Nephron (organoid): ENCODE measurements around the gene PDIA6.
A peak's percentile ranks its signal among the peaks of the same experiment; 100 is the strongest.

ENCODE experiments used
- H3K27ac Mint-ChIP-seq, 3 experiments: 2 replicates each; pipeline ENCODE4 v1.8.0; 2020; ENCODE audit warnings: mixed read lengths in 3 of 3, mild to moderate bottlenecking in 2 of 3, moderate library complexity in 1 of 3
- H3K27me3 Mint-ChIP-seq: 2 replicates; pipeline ENCODE4 v1.8.0; 2021; ENCODE audit warnings: low read depth, mild to moderate bottlenecking, moderate library complexity, mixed read lengths
- H3K36me3 Mint-ChIP-seq: 2 replicates; pipeline ENCODE4 v1.8.0; 2020; ENCODE audit warnings: low read depth, mixed read lengths
- H3K4me1 Mint-ChIP-seq: 2 replicates; pipeline ENCODE4 v1.8.0; 2020; ENCODE audit warnings: mixed read lengths
- H3K4me3 Mint-ChIP-seq, 3 experiments: 2 replicates each; pipeline ENCODE4 v1.8.0; 2020; ENCODE audit warnings: mild to moderate bottlenecking in 3 of 3, mixed read lengths in 3 of 3, moderate library complexity in 2 of 3
- H3K9me3 Mint-ChIP-seq: 2 replicates; pipeline ENCODE4 v1.8.0; 2020; ENCODE audit warnings: mixed read lengths
- TF ChIP-seq, protein P1 (sequence below), 3 experiments: fragments of 200-600 bp; sonication (generic); IDR thresholded peaks; one replicate each; pipeline ENCODE4 v1.5.0; 2021; ENCODE audit warnings: antibody characterized with exemption in 3 of 3; ENCODE audit not compliant: unreplicated experiment in 3 of 3

PDIA6 gene

GRCh38 chr2:10859278-10859677 is 46.7 kb upstream of the PDIA6 start:
- TF ChIP-seq, protein P1, sequence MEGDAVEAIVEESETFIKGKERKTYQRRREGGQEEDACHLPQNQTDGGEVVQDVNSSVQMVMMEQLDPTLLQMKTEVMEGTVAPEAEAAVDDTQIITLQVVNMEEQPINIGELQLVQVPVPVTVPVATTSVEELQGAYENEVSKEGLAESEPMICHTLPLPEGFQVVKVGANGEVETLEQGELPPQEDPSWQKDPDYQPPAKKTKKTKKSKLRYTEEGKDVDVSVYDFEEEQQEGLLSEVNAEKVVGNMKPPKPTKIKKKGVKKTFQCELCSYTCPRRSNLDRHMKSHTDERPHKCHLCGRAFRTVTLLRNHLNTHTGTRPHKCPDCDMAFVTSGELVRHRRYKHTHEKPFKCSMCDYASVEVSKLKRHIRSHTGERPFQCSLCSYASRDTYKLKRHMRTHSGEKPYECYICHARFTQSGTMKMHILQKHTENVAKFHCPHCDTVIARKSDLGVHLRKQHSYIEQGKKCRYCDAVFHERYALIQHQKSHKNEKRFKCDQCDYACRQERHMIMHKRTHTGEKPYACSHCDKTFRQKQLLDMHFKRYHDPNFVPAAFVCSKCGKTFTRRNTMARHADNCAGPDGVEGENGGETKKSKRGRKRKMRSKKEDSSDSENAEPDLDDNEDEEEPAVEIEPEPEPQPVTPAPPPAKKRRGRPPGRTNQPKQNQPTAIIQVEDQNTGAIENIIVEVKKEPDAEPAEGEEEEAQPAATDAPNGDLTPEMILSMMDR (IDR thresholded peaks at IDR 0.05; ENCODE audit: unreplicated experiment in 3 of 3): no peak
- Mint-ChIP-seq H3K36me3 (no peaks in the 10 kb centered on the region), H3K27me3 (peaks cover 20% of the 10 kb centered on the region), H3K9me3 (no peaks in the 10 kb centered on the region), H3K27ac (no peak overlapping the region), H3K4me3 (no peak overlapping the region), H3K4me1 (peaks cover 13% of the 10 kb centered on the region)

DNA sequence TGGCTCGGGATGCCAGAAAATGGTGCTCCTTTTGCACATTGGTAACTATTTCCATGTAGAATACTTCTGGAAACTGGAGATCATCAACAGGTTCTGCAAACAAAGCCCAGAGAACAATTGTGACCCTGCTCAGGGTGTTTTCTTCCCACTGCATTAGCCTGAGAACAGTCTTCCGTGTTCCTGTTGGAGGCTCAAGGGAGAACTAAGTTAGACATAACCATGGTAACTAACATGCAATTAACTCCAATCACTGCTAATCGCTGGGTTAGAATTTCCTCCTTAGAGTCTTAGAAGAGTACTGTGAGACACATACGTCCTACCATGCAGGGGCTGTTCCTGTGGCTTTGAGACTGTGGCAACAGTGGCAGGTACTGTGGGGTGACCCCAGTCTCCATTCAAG is 36.0 kb upstream of the PDIA6 start:
- H3K4me3 Mint-ChIP-seq: no peak overlapping the region
- peaks cover 10% of the 10 kb centered on the region for H3K4me1 Mint-ChIP-seq
- no peaks in the 10 kb centered on the region for H3K36me3 Mint-ChIP-seq
- no peaks in the 10 kb centered on the region for H3K9me3 Mint-ChIP-seq
- TF ChIP-seq, protein P1 (IDR thresholded peaks at IDR 0.05; ENCODE audit: unreplicated experiment in 3 of 3): no peak
- peaks cover 4% of the 10 kb centered on the region for H3K27me3 Mint-ChIP-seq
- no peak overlapping the region for H3K27ac Mint-ChIP-seq

DNA sequence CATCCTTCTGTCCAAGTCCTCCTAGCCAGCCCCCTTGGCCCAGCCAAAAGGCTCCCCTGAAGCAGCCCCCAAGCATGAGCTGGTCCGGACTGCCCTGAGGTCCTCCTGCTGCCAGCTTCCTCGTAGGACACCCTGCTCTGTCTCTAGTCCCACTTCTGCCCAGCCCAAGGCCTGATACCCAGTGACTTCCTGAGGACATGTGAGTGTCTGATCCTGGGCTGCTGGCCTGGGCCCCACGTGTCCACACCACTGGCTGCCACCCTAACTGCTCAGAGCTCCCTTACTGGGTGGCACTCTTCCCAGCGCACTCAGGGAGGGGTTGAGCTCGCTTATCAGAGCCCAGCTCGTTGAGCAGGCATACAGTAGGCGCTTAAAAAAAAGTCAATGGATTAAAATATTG is 34.4 kb upstream of the PDIA6 start:
- TF ChIP-seq, protein P1 (IDR thresholded peaks at IDR 0.05; ENCODE audit: unreplicated experiment in 3 of 3): no peak
- Mint-ChIP-seq H3K27ac (no peak overlapping the region), H3K9me3 (peaks cover 8% of the 10 kb centered on the region), H3K36me3 (no peaks in the 10 kb centered on the region), H3K27me3 (peaks cover 5% of the 10 kb centered on the region), H3K4me1 (peaks cover 10% of the 10 kb centered on the region), H3K4me3 (no peak overlapping the region)

- Mint-ChIP-seq H3K4me1 (peaks cover 10% of the 10 kb centered on the region), H3K27ac (no peak overlapping the region), H3K27me3 (peaks cover 8% of the 10 kb centered on the region), H3K4me3 (no peak overlapping the region), H3K36me3 (no peaks in the 10 kb centered on the region), H3K9me3 (peaks cover 10% of the 10 kb centered on the region)
- TF ChIP-seq, protein P1 (IDR thresholded peaks at IDR 0.05; ENCODE audit: unreplicated experiment in 3 of 3): no peak
Observed at GRCh38 chr2:10846110-10846861, 33.7 kb upstream of the PDIA6 start.

DNA sequence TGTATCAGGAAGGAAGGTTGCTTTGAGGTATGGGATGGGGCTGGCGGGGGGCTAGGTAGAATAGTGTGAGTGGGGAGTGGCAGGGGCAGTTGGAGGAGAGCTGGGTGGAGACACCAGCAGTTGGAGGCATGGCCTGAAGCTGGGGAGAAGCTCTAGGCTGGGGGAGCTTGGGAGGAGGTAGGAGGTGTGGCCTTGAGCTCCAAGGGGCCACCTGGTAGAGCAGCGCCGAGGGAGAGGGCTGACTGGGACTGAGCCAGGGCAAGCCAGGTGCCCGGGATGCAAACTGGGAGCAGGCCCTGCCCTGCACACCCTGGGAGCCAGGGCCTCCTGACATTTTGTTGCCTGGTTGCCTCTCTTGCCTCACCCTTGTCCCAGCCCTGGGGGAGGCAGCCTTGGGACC is 33.1 kb upstream of the PDIA6 start:
- no peak overlapping the region for H3K4me3 Mint-ChIP-seq
- H3K9me3 Mint-ChIP-seq: peaks cover 14% of the 10 kb centered on the region
- peaks cover 8% of the 10 kb centered on the region for H3K27me3 Mint-ChIP-seq
- no peak overlapping the region for H3K27ac Mint-ChIP-seq
- H3K4me1 Mint-ChIP-seq: peaks cover 10% of the 10 kb centered on the region
- TF ChIP-seq, protein P1 (IDR thresholded peaks at IDR 0.05; ENCODE audit: unreplicated experiment in 3 of 3): no peak
- H3K36me3 Mint-ChIP-seq: no peaks in the 10 kb centered on the region

DNA sequence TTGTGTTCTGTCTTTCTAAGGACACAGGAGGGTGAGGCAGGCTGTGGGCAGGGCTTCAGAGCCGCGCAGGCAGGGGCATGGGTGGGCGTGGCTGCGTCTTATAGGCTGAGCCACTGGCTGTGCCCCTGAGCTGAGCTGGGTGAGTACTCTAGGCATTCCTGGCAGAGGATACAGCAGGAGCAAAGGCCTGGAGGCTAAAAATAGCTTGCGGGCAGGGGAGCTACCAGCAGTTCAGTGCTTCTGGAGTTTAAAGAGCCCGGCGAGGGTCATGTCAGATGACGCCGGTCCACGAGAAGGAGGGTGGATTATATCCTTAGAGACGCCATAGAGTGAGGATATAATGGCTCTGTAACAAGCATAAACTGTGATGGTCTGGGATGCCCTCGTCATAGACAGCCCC is 31.5 kb upstream of the PDIA6 start:
- H3K4me3 Mint-ChIP-seq: peak overlapping the region in 1 of 3 experiments; percentile 29
- H3K36me3 Mint-ChIP-seq: no peaks in the 10 kb centered on the region
- TF ChIP-seq, protein P1 (IDR thresholded peaks at IDR 0.05; ENCODE audit: unreplicated experiment in 3 of 3): no peak
- peaks cover 10% of the 10 kb centered on the region for H3K4me1 Mint-ChIP-seq
- H3K27ac Mint-ChIP-seq: no peak overlapping the region
- H3K27me3 Mint-ChIP-seq: peaks cover 13% of the 10 kb centered on the region
- peaks cover 21% of the 10 kb centered on the region for H3K9me3 Mint-ChIP-seq
